K562 (cell line): ENCODE results near the gene CHRNG. TPM values are rescaled to one million over a fixed set of nuclear protein-coding genes. Genes with fewer than 3 reads are reported as not detected.

Source experiments
- ATAC-seq: fragments of 200-7000 bp; cut with Tn5 transposase; 3 replicates; pipeline ENCODE4 v1.9.1; 2020; ENCODE audit warnings: moderate library complexity
- BruUV-seq: library from RNA; stranded (reverse); fragments of 400-500 nt; replicated peaks from 2 replicates; lab custom pipeline; 2021; lab: Mats Ljungman, UMichigan
- CTCF ChIA-PET: fragments of 300-600 bp; formaldehyde crosslinking; extraction: SDS; loops from one replicate; lab custom pipeline; 2021; ENCODE audit warnings: low intra/inter-chr PET ratio; lab: Yijun Ruan, JAX
- POLR2A ChIA-PET: fragments of 300-600, 350-650 bp; sonication (Branson Sonifier 250); formaldehyde crosslinking; extraction: SDS; loops from one replicate; lab custom pipeline; 2021; ENCODE audit warnings: antibody characterized with exemption, inconsistent platforms; lab: Yijun Ruan, JAX
- DNase-seq, 4 experiments: peaks; one replicate each; pipeline versions ENCODE4 v3.0.0 to v3.0.0-alpha.2; 2011 to 2018; ENCODE audit warnings: low spot score in 3 of 4, mixed read lengths in 3 of 4; ENCODE audit errors: extremely low read depth in 1 of 4
- FAIRE-seq: peaks from 2 replicates; lab custom pipeline; 2011; peaks lifted over from hg19 to GRCh38; lab: Jason Lieb, UNC
- H2AFZ ChIP-seq: 2 replicates; pipeline ENCODE4 v1.6.0; 2011; ENCODE audit warnings: low read depth, low read length, control low read depth, inconsistent platforms
- H3K27ac ChIP-seq: fragments of 200-600 bp; 3 replicates; pipeline ENCODE4 v1.8.0; 2011; ENCODE audit warnings: low read depth, mild to moderate bottlenecking, control low read depth, inconsistent platforms, low read length, moderate library complexity, mixed read lengths; ENCODE audit errors: extremely low read depth
- H3K27me3 ChIP-seq, 2 experiments: fragments of 300-600 bp in 1 of 2; 2 replicates in 1 of 2; 3 replicates in 1 of 2; pipeline versions ENCODE4 v1.6.0 to v1.8.0; 2011; ENCODE audit warnings: inconsistent platforms in 2 of 2, low read length in 2 of 2, mild to moderate bottlenecking in 1 of 2, mixed read lengths in 1 of 2, moderate library complexity in 1 of 2; ENCODE audit not compliant: control insufficient read depth in 2 of 2, insufficient read depth in 2 of 2
- H3K36me3 ChIP-seq: fragments of 300-600 bp; 3 replicates; pipeline ENCODE4 v1.8.0; 2011; ENCODE audit warnings: mild to moderate bottlenecking, low read length, inconsistent platforms; ENCODE audit not compliant: control insufficient read depth, insufficient read depth
- H3K4me1 ChIP-seq, 2 experiments: fragments of 200-600 bp in 1 of 2; replicated peaks in 1 of 2; 2 replicates in 1 of 2; 3 replicates in 1 of 2; pipeline versions ENCODE4 v1.5.1 to v1.8.0; 2011; ENCODE audit warnings: inconsistent platforms in 2 of 2, low read length in 2 of 2, mild to moderate bottlenecking in 1 of 2, mixed read lengths in 1 of 2, moderate library complexity in 1 of 2; ENCODE audit not compliant: control insufficient read depth in 2 of 2, insufficient read depth in 2 of 2
- H3K4me2 ChIP-seq: 2 replicates; pipeline ENCODE4 v1.6.1; 2011; ENCODE audit warnings: low read length, control low read depth, inconsistent platforms, mixed read lengths; ENCODE audit not compliant: insufficient read depth
- H3K4me3 ChIP-seq: fragments of 200-600 bp; sonication (generic), shearing (Covaris generic); 2 replicates; pipeline ENCODE4 v1.5.1; 2016; ENCODE audit warnings: control low read depth, inconsistent platforms
- H3K79me2 ChIP-seq: fragments of 200-600 bp; 3 replicates; pipeline ENCODE4 v1.8.0; 2011; ENCODE audit warnings: low read length, inconsistent platforms; ENCODE audit not compliant: control insufficient read depth, insufficient read depth
- H3K9ac ChIP-seq, 2 experiments: 2 replicates each; pipeline versions ENCODE4 v1.6.0 to v1.6.1; 2011; ENCODE audit warnings: low read depth in 2 of 2, low read length in 2 of 2, control low read depth in 1 of 2, inconsistent platforms in 1 of 2, mild to moderate bottlenecking in 1 of 2, mixed read lengths in 1 of 2; ENCODE audit not compliant: insufficient read depth in 1 of 2
- H3K9me1 ChIP-seq: one replicate; pipeline ENCODE4 v1.6.0; 2011; ENCODE audit warnings: inconsistent platforms, mild to moderate bottlenecking, low read length, moderate library complexity; ENCODE audit not compliant: control insufficient read depth, insufficient read depth
- H3K9me3 ChIP-seq: replicated peaks from 2 replicates; pipeline ENCODE4 v1.5.1; 2011; ENCODE audit warnings: low read depth, low read length, inconsistent platforms; ENCODE audit not compliant: control insufficient read depth, insufficient read depth
- H4K20me1 ChIP-seq: replicated peaks from 2 replicates; pipeline ENCODE4 v1.6.1; 2011; ENCODE audit warnings: low read length, inconsistent platforms, mixed read lengths; ENCODE audit not compliant: control insufficient read depth, insufficient read depth
- CEBPB ChIP-seq: fragments of 450-650 bp; IDR thresholded peaks from 2 replicates; pipeline ENCODE4 v1.6.1; 2016; ENCODE audit warnings: missing genetic modification characterization, missing compliant biosample characterization
- CEBPG ChIP-seq, 3 experiments: fragments of 200-800 bp in 1 of 3; sonication (Bioruptor generic) in 1 of 3; sonication (generic) in 1 of 3; formaldehyde crosslinking in 1 of 3; IDR thresholded peaks in 2 of 3; conservative IDR thresholded peaks in 1 of 3; 2 replicates each; pipeline versions ENCODE4 v1.6.1 to v1.8.0; 2016 to 2022; ENCODE audit warnings: missing compliant biosample characterization in 2 of 3, missing genetic modification characterization in 2 of 3, mild to moderate bottlenecking in 1 of 3, missing genetic modification reagents in 1 of 3
- IRF9 ChIP-seq: fragments of 450-650 bp; IDR thresholded peaks from 2 replicates; pipeline ENCODE4 v1.6.1; 2016; ENCODE audit warnings: missing biosample characterization, missing genetic modification characterization
- NR2C2 ChIP-seq, 2 experiments: fragments of 200-800 bp in 1 of 2; sonication (Bioruptor generic) in 1 of 2; sonication (generic) in 1 of 2; formaldehyde crosslinking in 1 of 2; IDR thresholded peaks; 2 replicates each; pipeline versions ENCODE4 v1.6.1 to v1.8.0; 2016 to 2022; ENCODE audit warnings: mild to moderate bottlenecking in 1 of 2, missing compliant biosample characterization in 1 of 2, missing genetic modification characterization in 1 of 2, missing genetic modification reagents in 1 of 2
- POLR2G ChIP-seq: fragments of 200-400 bp; formaldehyde crosslinking; IDR thresholded peaks from 2 replicates; pipeline ENCODE4 v1.6.1; 2017; ENCODE audit warnings: low read depth, mild to moderate bottlenecking, antibody characterized with exemption, low read length, moderate library complexity
- WGBS: fragments of 100-300 bp; shearing (Covaris generic); methylation state at CpG from one replicate; pipeline ENCODE4 v1.1.6; 2016; ENCODE audit warnings: low coverage, mixed read lengths; ENCODE audit not compliant: insufficient coverage; ENCODE audit errors: missing lambda C conversion rate; 5-methylcytosine and 5-hydroxymethylcytosine counted together
- in situ Hi-C: fragments of 300-500 bp; cut with MboI; formaldehyde crosslinking; loops from 4 replicates; pipeline ENCODE4 v1.15.0; 2018; ENCODE audit warnings: inconsistent platforms, mixed read lengths
- intact Hi-C: fragments of 100-400 bp; cut with micrococcal nuclease; formaldehyde crosslinking; loops from 2 replicates; pipeline ENCODE4 v1.14.2; 2022
- polyA plus RNA-seq, 8 experiments: library from polyadenylated mRNA; depleted of rRNA in 4 of 8; stranded (reverse) in 5 of 8; unstranded in 3 of 8; fragments of >200 nt; fragmentation: Nextera tagmentation in 2 of 8; fragmentation: Illumina TruSeq in 1 of 8; extraction: Ambion mirVana in 2 of 8; extraction: Trizol in 1 of 8; gene quantifications; 2 replicates each; pipeline versions ENCODE4 v1.2.1 to v1.2.3, GENCODE V29; 2011 to 2014; ENCODE audit warnings: inconsistent platforms in 1 of 8, missing spikeins in 1 of 8
- total RNA-seq, 7 experiments: library from RNA; depleted of rRNA in 6 of 7; stranded (reverse); fragments of >200 nt in 6 of 7; fragmentation: Illumina TruSeq in 2 of 7; extraction: Trizol in 2 of 7; gene quantifications; 2 replicates each; pipeline versions ENCODE4 v1.2.1 to v1.2.3, GENCODE V29; 2011 to 2021; ENCODE audit warnings: low replicate concordance in 1 of 7

CHRNG gene
- total and polyA plus RNA-seq, 9 of the 15 experiments (the other 6 are each of a cell fraction or from before 2014, with no cell fraction given) = not detected

GRCh38 chr2:232556426-232556825 lies 16.9 kb downstream of the CHRNG start:
- BruUV-seq = no TSS peak
- Histone ChIP-seq H3K27me3 (no peaks in the 10 kb centered on the region), H3K36me3 (peaks cover 55% of the 10 kb centered on the region; the same call in 2 of the 3 replicates), H3K4me3 (no peak overlapping the region), H3K79me2 (peaks cover 43% of the 10 kb centered on the region), H4K20me1 (no peaks in the 10 kb centered on the region), H3K9ac (no peak overlapping the region), H3K4me2 (no peak overlapping the region), H3K27ac (no peak overlapping the region), H3K9me1 (no peaks in the 10 kb centered on the region), H3K4me1 (peaks cover 0 to 6% of the 10 kb centered on the region in 2 experiments; a peak in 1 of 5 replicates), H3K9me3 (no peaks in the 10 kb centered on the region; the same call in 1 of the 2 replicates), H2AFZ (no peak overlapping the region)
- DNase-seq = no peak
- in situ Hi-C loops = no loop called here
- ChIA-PET CTCF (no interaction called here), POLR2A (no interaction called here)
- intact Hi-C loops = no loop called here
- WGBS = 50% methylated on average over 1 of the region's 3 CpGs
- TF ChIP-seq POLR2G = no peak
- TF ChIP-seq IRF9 (tag) = no peak
- no peak for TF ChIP-seq CEBPG (CRISPR knock-in tag; IDR thresholded peaks at IDR 0.05)
- peak in 1 of 2 experiments; percentile 64; a peak in 1 of 4 replicates for TF ChIP-seq CEBPG (tag; conservative IDR thresholded peaks at IDR 0.05 in 1 of 2, IDR thresholded peaks at IDR 0.05 in 1 of 2)
- TF ChIP-seq NR2C2 (CRISPR knock-in tag; IDR thresholded peaks at IDR 0.05) = no peak
- no peak for TF ChIP-seq NR2C2 (tag; IDR thresholded peaks at IDR 0.05)
- peak; percentile 38 for TF ChIP-seq CEBPB (tag)
- FAIRE-seq = no peak
- no peak for ATAC-seq
